CD4-positive, alpha-beta memory T cell (primary cell): Measurements from ENCODE around the gene SNRPN. TPM values are rescaled to one million over a fixed set of nuclear protein-coding genes. Genes with fewer than 3 reads are reported as not detected.
A peak's percentile ranks its signal among the peaks of the same experiment; 100 is the strongest.
"Not testable (repeated sequence)": the region's sequence is repeated elsewhere in the genome, so short reads cannot be mapped to it uniquely, and the experiment has no call there.

ENCODE experiments used
- CTCF ChIA-PET: fragments of 350-600 bp; sonication (Branson Sonifier 250); formaldehyde crosslinking; loops from one replicate; lab custom pipeline; 2021; ENCODE audit warnings: inconsistent platforms; ENCODE audit not compliant: partially characterized antibody; lab: Charles Lee
- POLR2A ChIA-PET: fragments of 350-600 bp; sonication (Branson Sonifier 250); formaldehyde crosslinking; loops from one replicate; lab custom pipeline; 2021; ENCODE audit not compliant: partially characterized antibody; lab: Charles Lee
- DNase-seq, 5 donors: peaks; one replicate each; pipeline versions ENCODE4 v3.0.0 to v3.0.0-alpha.2; 2020 to 2022; ENCODE audit warnings: mixed read lengths in 1 of 5
- H3K27ac ChIP-seq: one replicate; pipeline ENCODE4 v1.7.0; 2013; ENCODE audit warnings: low read depth, low read length
- H3K27me3 ChIP-seq: 2 replicates; pipeline ENCODE4 v1.7.0; 2013; ENCODE audit warnings: mild to moderate bottlenecking, low read length, moderate library complexity; ENCODE audit not compliant: insufficient read depth
- H3K36me3 ChIP-seq: 2 replicates; pipeline ENCODE4 v1.7.0; 2013; ENCODE audit warnings: mild to moderate bottlenecking, low read length, moderate library complexity; ENCODE audit not compliant: insufficient read depth
- H3K4me1 ChIP-seq: 2 replicates; pipeline ENCODE4 v1.7.0; 2013; ENCODE audit warnings: mild to moderate bottlenecking, low read length, moderate library complexity; ENCODE audit not compliant: insufficient read depth
- H3K4me3 ChIP-seq, 2 donors: one replicate each; pipeline ENCODE4 v1.7.0; 2013; ENCODE audit warnings: low read length in 2 of 2, mild to moderate bottlenecking in 1 of 2
- H3K9me3 ChIP-seq, 2 donors: one replicate each; pipeline ENCODE4 v1.7.0; 2013; ENCODE audit warnings: low read length in 2 of 2, control low read depth in 1 of 2; ENCODE audit not compliant: control insufficient read depth in 1 of 2
- H3K27ac Mint-ChIP-seq, 7 donors: one replicate each; pipeline ENCODE4 v1.8.0; 2020 to 2021; ENCODE audit warnings: mixed read lengths in 7 of 7, mild to moderate bottlenecking in 6 of 7, inconsistent platforms in 3 of 7, moderate library complexity in 3 of 7
- H3K27me3 Mint-ChIP-seq, 2 donors: one replicate each; pipeline ENCODE4 v1.8.0; 2020 to 2021; ENCODE audit warnings: mixed read lengths in 2 of 2
- H3K36me3 Mint-ChIP-seq, 2 donors: one replicate each; pipeline ENCODE4 v1.8.0; 2020 to 2021; ENCODE audit warnings: mixed read lengths in 2 of 2, inconsistent platforms in 1 of 2, mild to moderate bottlenecking in 1 of 2
- H3K4me1 Mint-ChIP-seq, 4 donors: one replicate each; pipeline ENCODE4 v1.8.0; 2020 to 2021; ENCODE audit warnings: mixed read lengths in 4 of 4, mild to moderate bottlenecking in 1 of 4
- H3K4me3 Mint-ChIP-seq, 8 donors: one replicate each; pipeline ENCODE4 v1.8.0; 2020 to 2021; ENCODE audit warnings: mixed read lengths in 8 of 8, mild to moderate bottlenecking in 7 of 8, moderate library complexity in 6 of 8, inconsistent platforms in 3 of 8
- H3K9me3 Mint-ChIP-seq, 8 donors: one replicate each; pipeline ENCODE4 v1.8.0; 2020 to 2021; ENCODE audit warnings: mixed read lengths in 8 of 8, mild to moderate bottlenecking in 5 of 8, inconsistent platforms in 3 of 8, moderate library complexity in 1 of 8
- intact Hi-C: fragments of 100-400 bp; cut with micrococcal nuclease; formaldehyde crosslinking; loops from one replicate; pipeline ENCODE4 v1.15.1; 2023
- polyA plus RNA-seq, 2 donors: library from polyadenylated mRNA; unstranded; fragments of 300-500 nt; fragmentation: Illumina TruSeq; gene quantifications; one replicate each; pipeline ENCODE4 v1.2.3, GENCODE V29; 2021
- total RNA-seq, 2 experiments: library from RNA; stranded (reverse); gene quantifications; one replicate each; pipeline ENCODE4 v1.2.3, GENCODE V29; 2021

The SNRPN gene
- total and polyA plus RNA-seq, 4 experiments from 2014 or later = 157 to 537 (median 242) TPM

GRCh38 chr15:24931874-24932732, 22.7 kb upstream of the SNRPN start:
- intact Hi-C loops, H3K27me3 ChIP-seq, H3K36me3 ChIP-seq, H3K27me3 Mint-ChIP-seq, H3K4me3 Mint-ChIP-seq, H3K27ac ChIP-seq, H3K4me3 ChIP-seq, H3K4me1 ChIP-seq, H3K36me3 Mint-ChIP-seq, H3K4me1 Mint-ChIP-seq, CTCF ChIA-PET, POLR2A ChIA-PET, DNase-seq, H3K9me3 ChIP-seq: not testable (repeated sequence)
- Mint-ChIP-seq H3K9me3 (peaks cover 0 to 41% (median 20%) of the 10 kb centered on the region in 8 donors), H3K27ac (peak overlapping the region in 1 of 7 donors; percentile 55)

GRCh38 chr15:24933716-24934115, 21.1 kb upstream of the SNRPN start:
- H3K4me3 Mint-ChIP-seq = no peak overlapping the region
- no peaks in the 10 kb centered on the region for H3K4me1 Mint-ChIP-seq
- H3K9me3 ChIP-seq = no peaks in the 10 kb centered on the region
- H3K4me3 ChIP-seq = no peak overlapping the region
- no peak overlapping the region for H3K27ac Mint-ChIP-seq
- no peaks in the 10 kb centered on the region for H3K36me3 ChIP-seq
- intact Hi-C loops = no loop called here
- POLR2A ChIA-PET = no interaction called here
- no peak for DNase-seq
- CTCF ChIA-PET = no interaction called here
- peaks cover 0 to 38% (median 20%) of the 10 kb centered on the region in 8 donors for H3K9me3 Mint-ChIP-seq
- H3K4me1 ChIP-seq = no peaks in the 10 kb centered on the region
- H3K27me3 ChIP-seq = no peaks in the 10 kb centered on the region
- peaks cover 0 to 1% of the 10 kb centered on the region in 2 donors for H3K27me3 Mint-ChIP-seq
- H3K36me3 Mint-ChIP-seq = peaks cover 0 to 4% of the 10 kb centered on the region in 2 donors
- H3K27ac ChIP-seq = no peak overlapping the region

GRCh38 chr15:24938224-24938623, 16.6 kb upstream of the SNRPN start:
- H3K4me3 Mint-ChIP-seq, H3K9me3 ChIP-seq, H3K27ac ChIP-seq, H3K27me3 ChIP-seq, H3K4me1 ChIP-seq, H3K27me3 Mint-ChIP-seq, H3K36me3 ChIP-seq, H3K36me3 Mint-ChIP-seq, H3K4me3 ChIP-seq, POLR2A ChIA-PET, H3K4me1 Mint-ChIP-seq, intact Hi-C loops, DNase-seq, H3K27ac Mint-ChIP-seq, CTCF ChIA-PET: not testable (repeated sequence)
- peaks cover 0 to 35% (median 19%) of the 10 kb centered on the region in 8 donors for H3K9me3 Mint-ChIP-seq

- H3K9me3 ChIP-seq = no peaks in the 10 kb centered on the region
- no peaks in the 10 kb centered on the region for H3K4me1 ChIP-seq
- no peaks in the 10 kb centered on the region for H3K27me3 ChIP-seq
- peaks cover 0 to 26% (median 18%) of the 10 kb centered on the region in 8 donors for H3K9me3 Mint-ChIP-seq
- CTCF ChIA-PET = no interaction called here
- no peak overlapping the region for H3K4me3 ChIP-seq
- H3K27ac Mint-ChIP-seq = no peak overlapping the region
- no peaks in the 10 kb centered on the region for H3K27me3 Mint-ChIP-seq
- no peak overlapping the region for H3K4me3 Mint-ChIP-seq
- no peak for DNase-seq
- no peak overlapping the region for H3K27ac ChIP-seq
- POLR2A ChIA-PET = no interaction called here
- peaks cover 0 to 7% of the 10 kb centered on the region in 2 donors for H3K36me3 Mint-ChIP-seq
- no peaks in the 10 kb centered on the region for H3K36me3 ChIP-seq
- intact Hi-C loops = no loop called here
- H3K4me1 Mint-ChIP-seq = no peaks in the 10 kb centered on the region
Observed at GRCh38 chr15:24940236-24940635, 14.6 kb upstream of the SNRPN start.

- peaks cover 0 to 3% of the 10 kb centered on the region in 2 donors for H3K36me3 Mint-ChIP-seq
- H3K4me3 Mint-ChIP-seq = no peak overlapping the region
- ChIA-PET CTCF (no interaction called here), POLR2A (no interaction called here)
- H3K4me3 ChIP-seq = no peak overlapping the region
- no peaks in the 10 kb centered on the region for H3K4me1 ChIP-seq
- no peaks in the 10 kb centered on the region for H3K4me1 Mint-ChIP-seq
- peaks cover 0 to 17% (median 11%) of the 10 kb centered on the region in 8 donors for H3K9me3 Mint-ChIP-seq
- H3K36me3 ChIP-seq = no peaks in the 10 kb centered on the region
- no peaks in the 10 kb centered on the region for H3K27me3 ChIP-seq
- H3K9me3 ChIP-seq = no peaks in the 10 kb centered on the region
- intact Hi-C loops = no loop called here
- no peak for DNase-seq
- no peak overlapping the region for H3K27ac Mint-ChIP-seq
- no peak overlapping the region for H3K27ac ChIP-seq
- H3K27me3 Mint-ChIP-seq = no peaks in the 10 kb centered on the region
Observed at GRCh38 chr15:24943361-24943760, 11.4 kb upstream of the SNRPN start.

GRCh38 chr15:24944954-24945353, 9.8 kb upstream of the SNRPN start:
- no peak overlapping the region for H3K4me3 ChIP-seq
- no peak for DNase-seq
- Mint-ChIP-seq H3K36me3 (peaks cover 0 to 3% of the 10 kb centered on the region in 2 donors), H3K27ac (no peak overlapping the region), H3K27me3 (no peaks in the 10 kb centered on the region), H3K4me3 (no peak overlapping the region), H3K9me3 (peaks cover 0 to 15% (median 7%) of the 10 kb centered on the region in 8 donors), H3K4me1 (no peaks in the 10 kb centered on the region)
- H3K4me1 ChIP-seq = no peaks in the 10 kb centered on the region
- H3K9me3 ChIP-seq = no peaks in the 10 kb centered on the region
- H3K36me3 ChIP-seq = no peaks in the 10 kb centered on the region
- intact Hi-C loops = no loop called here
- no peak overlapping the region for H3K27ac ChIP-seq
- H3K27me3 ChIP-seq = no peaks in the 10 kb centered on the region
- CTCF ChIA-PET = interaction anchor here (0.6 kb wide), 1 partner anchor 151 kb away, joined by 3 read pairs; no protein-coding TSS in a partner anchor
- POLR2A ChIA-PET = no interaction called here

GRCh38 chr15:24945711-24946110, 9.1 kb upstream of the SNRPN start:
- H3K4me3 ChIP-seq = no peak overlapping the region

More at GRCh38 chr15:24945711-24946110, 9.1 kb upstream of the SNRPN start:
- Mint-ChIP-seq H3K4me3 (no peak overlapping the region), H3K27ac (no peak overlapping the region), H3K9me3 (peaks cover 0 to 15% (median 4%) of the 10 kb centered on the region in 8 donors), H3K4me1 (no peaks in the 10 kb centered on the region), H3K36me3 (no peaks in the 10 kb centered on the region), H3K27me3 (no peaks in the 10 kb centered on the region)
- ChIA-PET CTCF (no interaction called here), POLR2A (no interaction called here)
- H3K27me3 ChIP-seq = no peaks in the 10 kb centered on the region
- H3K27ac ChIP-seq = no peak overlapping the region
- H3K9me3 ChIP-seq = no peaks in the 10 kb centered on the region
- intact Hi-C loops = no loop called here
- no peak for DNase-seq
- no peaks in the 10 kb centered on the region for H3K4me1 ChIP-seq
- H3K36me3 ChIP-seq = no peaks in the 10 kb centered on the region
